Right atrium auricular region (tissue), 2 donors: ENCODE data around the gene CDH16. TPM values are rescaled to one million over a fixed set of nuclear protein-coding genes. Genes with fewer than 3 reads are reported as not detected.

Source experiments
- DNase-seq: peaks from one replicate; pipeline ENCODE4 v3.0.0-alpha.2; 2019; ENCODE audit warnings: low spot score
- H3K27ac ChIP-seq, 2 donors: fragments of 200-600 bp; sonication (generic); 1 replicate in 1 of 2; 2 replicates in 1 of 2; pipeline ENCODE4 v1.5.1; 2016 to 2019
- H3K27me3 ChIP-seq, 2 donors: fragments of 200-600 bp; sonication (generic); one replicate each; pipeline versions ENCODE4 v1.5.1 to v1.6.0; 2017 to 2019
- H3K36me3 ChIP-seq: fragments of 200-600 bp; sonication (generic); one replicate; pipeline ENCODE4 v1.5.1; 2016
- H3K4me1 ChIP-seq, 2 donors: fragments of 200-600 bp; sonication (generic); one replicate each; pipeline versions ENCODE4 v1.5.1 to v1.6.0; 2017 to 2019
- H3K4me3 ChIP-seq, 2 donors: fragments of 200-600 bp; sonication (generic); 1 replicate in 1 of 2; 2 replicates in 1 of 2; pipeline ENCODE4 v1.5.1; 2017 to 2019; ENCODE audit warnings: mild to moderate bottlenecking in 1 of 2, moderate library complexity in 1 of 2
- H3K9me3 ChIP-seq, 2 donors: fragments of 200-600 bp; sonication (generic); one replicate each; pipeline ENCODE4 v1.5.1; 2019
- CTCF ChIP-seq, 2 donors: fragments of 200-600 bp; sonication (generic); IDR thresholded peaks; one replicate each; pipeline ENCODE4 v1.5.1; 2019; ENCODE audit warnings: antibody characterized with exemption in 2 of 2
- total RNA-seq, 2 donors: library from RNA; depleted of rRNA; stranded (reverse); fragments of >200 nt; gene quantifications; one replicate each; pipeline ENCODE4 v1.1.0, GENCODE V29; 2016

Gene CDH16
- 1 to 10 TPM in 1 of 2 donors, under 1 TPM in 1; 0.79 to 1.4 TPM for total RNA-seq

- no peaks in the 10 kb centered on the region for H3K27me3 ChIP-seq
- H3K27ac ChIP-seq: peak within 1 kb of the TSS; percentile 87 to 98
- H3K4me1 ChIP-seq: peaks cover 0 to 30% of the 10 kb centered on the region in 2 donors
- H3K9me3 ChIP-seq: no peaks in the 10 kb centered on the region
- H3K4me3 ChIP-seq: no peak within 1 kb of the TSS
- no peak for TF ChIP-seq CTCF (IDR thresholded peaks at IDR 0.05)
- no peak for DNase-seq
- peaks cover 14% of the 10 kb centered on the region for H3K36me3 ChIP-seq
These were observed at the start of gene CDH16 for GRCh38 chr16:66918803-66919568. CDH16 (minus strand) TSS chr16:66918885; CDS start chr16:66918065, 820 bp downstream.

GRCh38 chr16:66964049-66964448 lies 45.4 kb upstream of the CDH16 start:
- Histone ChIP-seq H3K4me1 (no peaks in the 10 kb centered on the region), H3K4me3 (no peak overlapping the region), H3K36me3 (no peaks in the 10 kb centered on the region), H3K27me3 (no peaks in the 10 kb centered on the region), H3K27ac (no peak overlapping the region), H3K9me3 (no peaks in the 10 kb centered on the region)
- no peak for TF ChIP-seq CTCF (IDR thresholded peaks at IDR 0.05)
- no peak for DNase-seq

- TF ChIP-seq CTCF (IDR thresholded peaks at IDR 0.05): no peak
- no peak for DNase-seq
These were observed 43.2 kb upstream of the CDH16 start for GRCh38 chr16:66961914-66962313.

GRCh38 chr16:66961065-66961744 lies 42.5 kb upstream of the CDH16 start, which contains the start of gene CES3:
CES3 (plus strand) TSS chr16:66961266; CDS start chr16:66961308, 42 bp downstream.
- H3K4me1 ChIP-seq: no peaks in the 10 kb centered on the region
- no peak within 1 kb of the TSS for H3K27ac ChIP-seq
- H3K4me3 ChIP-seq: no peak within 1 kb of the TSS
- H3K9me3 ChIP-seq: no peaks in the 10 kb centered on the region
- TF ChIP-seq CTCF (IDR thresholded peaks at IDR 0.05): peak; percentile 43 to 68
- DNase-seq: no peak
- no peaks in the 10 kb centered on the region for H3K27me3 ChIP-seq
- H3K36me3 ChIP-seq: no peaks in the 10 kb centered on the region

More at GRCh38 chr16:66961914-66962313, 43.2 kb upstream of the CDH16 start:
- Histone ChIP-seq H3K4me1 (no peaks in the 10 kb centered on the region), H3K4me3 (no peak overlapping the region), H3K9me3 (no peaks in the 10 kb centered on the region), H3K27me3 (no peaks in the 10 kb centered on the region), H3K36me3 (no peaks in the 10 kb centered on the region), H3K27ac (no peak overlapping the region)

- H3K27ac ChIP-seq: no peak overlapping the region
- H3K36me3 ChIP-seq: no peaks in the 10 kb centered on the region
- TF ChIP-seq CTCF (IDR thresholded peaks at IDR 0.05): no peak
- no peaks in the 10 kb centered on the region for H3K27me3 ChIP-seq
- H3K4me3 ChIP-seq: no peak overlapping the region
- H3K4me1 ChIP-seq: no peaks in the 10 kb centered on the region
- no peaks in the 10 kb centered on the region for H3K9me3 ChIP-seq
- DNase-seq: no peak
These were observed 41.6 kb upstream of the CDH16 start for GRCh38 chr16:66960270-66960669.
